ENCODE data around the gene NDUFS2. TPM values are rescaled to one million over a fixed set of nuclear protein-coding genes. Genes with fewer than 3 reads are reported as not detected.

Gene NDUFS2
- total RNA-seq, 4 donors from 2014 or later: 93.4 to 121 (median 100) TPM

GRCh38 chr1:161209790-161210409 lies 7.7 kb downstream of the NDUFS2 start:
- TF ChIP-seq CTCF (IDR thresholded peaks at IDR 0.05) (peak; percentile 80 to 89 (median 85)), POLR2A (IDR thresholded peaks at IDR 0.05) (no peak)
- peak; percentile 56 for ATAC-seq
- Histone ChIP-seq H3K9me3 (no peaks in the 10 kb centered on the region), H3K4me3 (no peak overlapping the region), H3K27me3 (no peaks in the 10 kb centered on the region), H3K36me3 (peaks cover 9 to 94% of the 10 kb centered on the region in 2 donors), H3K27ac (peak overlapping the region in 2 of 4 donors; percentile 15 to 96), H3K4me1 (peaks cover 0 to 59% (median 10%) of the 10 kb centered on the region in 3 donors)
- 31 to 34% methylated on average over 5 to 6 of the region's 11 CpGs for WGBS, 2 donors (ENCODE audit: low coverage in 1 of 2)

- WGBS, 2 donors (ENCODE audit: low coverage in 1 of 2): 87 to 94% methylated on average over 8 of the region's 9 CpGs
- Histone ChIP-seq H3K36me3 (peaks cover 9 to 63% of the 10 kb centered on the region in 2 donors), H3K27ac (peak overlapping the region in 3 of 4 donors; percentile 45 to 69 (median 50)), H3K4me1 (peaks cover 0 to 15% (median 0%) of the 10 kb centered on the region in 3 donors), H3K4me3 (no peak overlapping the region), H3K27me3 (no peaks in the 10 kb centered on the region), H3K9me3 (no peaks in the 10 kb centered on the region)
- ATAC-seq: no peak
- no peak for TF ChIP-seq POLR2A (IDR thresholded peaks at IDR 0.05)
- no peak for TF ChIP-seq EP300 (IDR thresholded peaks at IDR 0.05)
- TF ChIP-seq POLR2AphosphoS5 (IDR thresholded peaks at IDR 0.05): no peak
- TF ChIP-seq CTCF (IDR thresholded peaks at IDR 0.05): no peak
Observed at GRCh38 chr1:161214369-161214768, 12.2 kb downstream of the NDUFS2 start.

DNA sequence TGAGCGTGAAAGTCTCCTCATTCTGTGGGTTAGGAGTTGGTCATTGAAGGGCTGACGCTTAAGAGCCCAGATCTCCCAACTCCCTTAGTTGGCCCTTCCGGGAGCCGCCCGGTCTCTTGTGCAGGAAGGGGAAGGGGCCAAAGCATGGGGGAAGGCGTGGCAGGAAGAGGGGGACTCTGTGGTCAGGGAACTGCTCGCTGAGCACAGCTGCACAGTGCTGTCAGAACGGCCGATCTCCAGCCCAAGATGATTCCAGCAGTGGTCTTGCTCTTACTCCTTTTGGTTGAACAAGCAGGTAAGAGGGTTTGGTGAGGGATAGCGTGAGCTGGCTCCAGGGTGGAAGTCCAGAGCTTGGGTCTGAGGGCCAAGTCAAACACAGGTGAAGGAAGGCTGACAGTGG lies 12.9 kb downstream of the NDUFS2 start, which contains the start of gene FCER1G:
Gene FCER1G, plus strand, starts transcription at position 220 of the 400 bp plus-strand sequence. Its CDS starts 27 bp downstream, at position 247.
- no peaks in the 10 kb centered on the region for H3K27me3 ChIP-seq
- WGBS, 2 donors (ENCODE audit: low coverage in 1 of 2): 72 to 79% methylated on average over 7 to 10 of the region's 10 CpGs
- H3K27ac ChIP-seq: peak within 1 kb of the TSS in 3 of 4 donors; percentile 45 to 69 (median 50)
- TF ChIP-seq POLR2A (IDR thresholded peaks at IDR 0.05) (peak; percentile 45 to 51), CTCF (IDR thresholded peaks at IDR 0.05) (no peak), POLR2AphosphoS5 (IDR thresholded peaks at IDR 0.05) (peak; percentile 45)
- peak within 1 kb of the TSS in 1 of 2 donors; percentile 38 for H3K4me3 ChIP-seq
- H3K9me3 ChIP-seq: no peaks in the 10 kb centered on the region
- H3K4me1 ChIP-seq: peaks cover 0 to 8% (median 0%) of the 10 kb centered on the region in 3 donors
- peaks cover 9 to 56% of the 10 kb centered on the region in 2 donors for H3K36me3 ChIP-seq
- peak; percentile 32 for ATAC-seq

DNA sequence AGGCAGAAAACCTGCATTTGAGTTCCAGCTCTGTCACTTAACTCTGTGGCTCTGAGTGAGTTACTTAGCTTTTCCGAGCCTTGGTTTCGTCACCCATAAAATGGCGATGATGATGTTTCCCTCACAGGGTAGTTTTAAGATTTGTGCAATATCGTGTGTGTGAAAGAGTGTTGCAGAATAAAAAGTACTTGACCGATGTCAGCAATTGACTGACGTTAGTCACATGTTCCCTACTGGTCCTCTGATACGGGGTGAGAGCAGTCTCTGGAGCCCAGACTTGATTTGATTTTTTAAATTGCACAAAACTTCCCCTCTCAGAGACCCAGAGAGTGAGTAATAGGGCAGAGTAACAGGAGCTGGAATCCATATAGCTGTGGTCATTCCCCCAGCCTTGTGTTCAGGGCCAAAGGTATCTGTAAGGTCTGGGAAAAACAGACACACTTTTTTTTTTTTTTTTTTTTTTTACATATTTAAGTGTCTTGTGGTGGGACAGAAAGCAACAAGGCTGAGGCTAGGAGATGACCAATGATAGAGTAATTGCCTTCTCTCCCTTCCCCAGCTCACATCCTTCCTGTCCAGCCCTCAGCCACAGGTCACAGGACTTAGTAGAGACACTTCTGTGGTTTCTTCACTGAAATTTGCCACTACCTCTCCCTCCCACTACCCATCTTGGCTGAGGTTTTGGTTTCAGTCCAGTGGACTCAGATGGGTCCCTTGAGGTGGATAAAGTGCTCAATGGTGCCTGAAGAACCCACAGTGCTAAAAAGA lies 15.0 kb downstream of the NDUFS2 start:
- no peaks in the 10 kb centered on the region for H3K27me3 ChIP-seq
- H3K4me3 ChIP-seq: peak overlapping the region in 1 of 2 donors; percentile 38
- peak; percentile 72 for ATAC-seq
- peaks cover 9 to 36% of the 10 kb centered on the region in 2 donors for H3K36me3 ChIP-seq
- 54 to 60% methylated on average over 6 to 7 of the region's 7 CpGs for WGBS, 2 donors (ENCODE audit: low coverage in 1 of 2)
- H3K27ac ChIP-seq: peak overlapping the region in 3 of 4 donors; percentile 55 to 71 (median 69)
- TF ChIP-seq CTCF (IDR thresholded peaks at IDR 0.05) (no peak), EP300 (IDR thresholded peaks at IDR 0.05) (no peak), POLR2A (IDR thresholded peaks at IDR 0.05) (no peak), POLR2AphosphoS5 (IDR thresholded peaks at IDR 0.05) (peak; percentile 41)
- no peaks in the 10 kb centered on the region for H3K9me3 ChIP-seq
- H3K4me1 ChIP-seq: no peaks in the 10 kb centered on the region
